C4-2B (cell line): ENCODE measurements around the gene NFRKB.

ENCODE experiments used
- CTCF ChIP-seq: fragments of 450-650 bp; conservative IDR thresholded peaks from 2 replicates; pipeline ENCODE4 v1.5.1; 2017; ENCODE audit warnings: mild to moderate bottlenecking
- ZFX ChIP-seq: fragments of 450-650 bp; IDR thresholded peaks from 2 replicates; pipeline ENCODE4 v1.6.1; 2017

- TF ChIP-seq CTCF: no peak
- no peak for TF ChIP-seq ZFX
Measured at GRCh38 chr11:129855086-129855485, 40.3 kb downstream of the NFRKB start.
